DMS 273 treated with DMSO at 0.1 percent for 48 hours (cell line): ENCODE results near the gene IL17A.
"Not testable (repeated sequence)": the region's sequence is repeated elsewhere in the genome, so short reads cannot be mapped to it uniquely, and the experiment has no call there.

Experiments
- DNase-seq: peaks from one replicate; lab custom pipeline; 2025; lab: John Stamatoyannopoulos, UW

Gene IL17A

GRCh38 chr6:52164319-52165094 is 21.7 kb upstream of the IL17A start:
- no peak for DNase-seq

- no peak for DNase-seq
Observed at GRCh38 chr6:52167267-52167666, 18.9 kb upstream of the IL17A start.

- not testable (repeated sequence) for DNase-seq
Observed at GRCh38 chr6:52168351-52168750, 17.8 kb upstream of the IL17A start.

- DNase-seq = no peak
Observed at GRCh38 chr6:52174118-52174517, 12.1 kb upstream of the IL17A start.

- no peak for DNase-seq
Observed at GRCh38 chr6:52176550-52176949, 9.6 kb upstream of the IL17A start.

GRCh38 chr6:52177961-52178360 is 8.2 kb upstream of the IL17A start:
- DNase-seq = no peak

GRCh38 chr6:52180787-52181558 is 5.2 kb upstream of the IL17A start:
- no peak for DNase-seq

GRCh38 chr6:52183131-52183713 is 3.0 kb upstream of the IL17A start:
- DNase-seq = no peak

- DNase-seq = no peak
Observed at GRCh38 chr6:52186480-52186879, 305 bp downstream of the IL17A start.

- DNase-seq = no peak
Observed at GRCh38 chr6:52187098-52187497, 923 bp downstream of the IL17A start.

GRCh38 chr6:52189974-52190373 is 3.8 kb downstream of the IL17A start:
- DNase-seq = no peak

- no peak for DNase-seq
Observed at GRCh38 chr6:52190409-52190808, 4.2 kb downstream of the IL17A start.

GRCh38 chr6:52191824-52192223 is 5.6 kb downstream of the IL17A start:
- DNase-seq = no peak

GRCh38 chr6:52195886-52196285 is 9.7 kb downstream of the IL17A start:
- DNase-seq = no peak

- DNase-seq = not testable (repeated sequence)
Observed at GRCh38 chr6:52200088-52200487, 13.9 kb downstream of the IL17A start.

GRCh38 chr6:52201046-52201445 is 14.9 kb downstream of the IL17A start:
- no peak for DNase-seq

- DNase-seq = no peak
Observed at GRCh38 chr6:52201493-52201892, 15.3 kb downstream of the IL17A start.

GRCh38 chr6:52207066-52207465 is 20.9 kb downstream of the IL17A start:
- no peak for DNase-seq

GRCh38 chr6:52208612-52209011 is 22.4 kb downstream of the IL17A start:
- DNase-seq = no peak

- DNase-seq = no peak
Observed at GRCh38 chr6:52209770-52210169, 23.6 kb downstream of the IL17A start.

GRCh38 chr6:52210227-52210626 is 24.1 kb downstream of the IL17A start:
- DNase-seq = no peak

GRCh38 chr6:52213127-52213526 is 27.0 kb downstream of the IL17A start:
- no peak for DNase-seq

- no peak for DNase-seq
Observed at GRCh38 chr6:52215787-52216186, 29.6 kb downstream of the IL17A start.
